Endothelial cell of umbilical vein (primary cell): ENCODE data around the gene SARS1.

ENCODE experiments used
- EZH2 ChIP-seq: IDR thresholded peaks from 2 replicates; pipeline ENCODE4 v1.6.1; 2012; ENCODE audit warnings: borderline replicate concordance, low read depth, mild to moderate bottlenecking, moderate library complexity, low read length, inconsistent platforms; ENCODE audit not compliant: severe bottlenecking
- FOS ChIP-seq: IDR thresholded peaks from 2 replicates; pipeline ENCODE4 v1.6.1; 2011; ENCODE audit warnings: mild to moderate bottlenecking, low read length, moderate library complexity, borderline replicate concordance; ENCODE audit not compliant: insufficient read depth
- JUN ChIP-seq: IDR thresholded peaks from 2 replicates; pipeline ENCODE4 v1.6.1; 2011; ENCODE audit warnings: borderline replicate concordance, low read depth; ENCODE audit not compliant: insufficient read length, insufficient read depth
- POLR2A ChIP-seq: IDR thresholded peaks from 2 replicates; pipeline ENCODE4 v1.6.1; 2012; ENCODE audit warnings: low read depth, mild to moderate bottlenecking, control low read depth, low read length
- POLR2AphosphoS5 ChIP-seq: IDR thresholded peaks from 2 replicates; pipeline ENCODE4 v1.6.1; 2012; ENCODE audit warnings: low read depth, mild to moderate bottlenecking, control low read depth, low read length, moderate library complexity; ENCODE audit not compliant: insufficient read depth
- TF ChIP-seq, protein P1 (sequence below), 2 donors: IDR thresholded peaks; 1 replicate in 1 of 2; 2 replicates in 1 of 2; pipeline ENCODE4 v1.5.1; 2011; ENCODE audit warnings: low read length in 2 of 2, mild to moderate bottlenecking in 2 of 2, moderate library complexity in 2 of 2, control low read depth in 1 of 2, inconsistent platforms in 1 of 2, low read depth in 1 of 2; ENCODE audit not compliant: insufficient read depth in 1 of 2; ENCODE audit errors: extremely low read depth in 1 of 2
- TF ChIP-seq, protein P2 (sequence below): IDR thresholded peaks from 2 replicates; pipeline ENCODE4 v1.6.1; 2011; ENCODE audit not compliant: insufficient read depth, insufficient read length

DNA sequence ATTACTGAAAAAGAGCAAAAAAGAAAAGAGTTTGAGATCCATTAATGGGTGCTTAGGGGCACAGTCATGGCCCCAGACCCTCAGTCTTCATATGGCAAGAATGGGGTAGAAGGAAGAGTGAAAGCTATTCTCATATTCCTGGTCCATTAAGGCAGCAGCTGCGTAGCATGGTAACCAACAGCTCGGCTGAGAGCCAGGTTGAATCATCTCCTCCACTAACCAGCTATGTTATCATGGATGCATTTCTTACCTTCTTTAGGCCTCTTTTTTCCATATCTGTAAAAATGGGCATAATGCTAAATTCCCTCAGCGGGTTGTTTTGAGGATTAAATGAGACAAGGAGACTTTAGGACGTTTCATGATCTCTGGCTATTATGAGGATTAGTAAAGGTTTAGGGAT lies 15.0 kb upstream of the SARS1 start:
- TF ChIP-seq POLR2A (no peak), POLR2AphosphoS5 (no peak), FOS (no peak), EZH2 (no peak), JUN (no peak)
- TF ChIP-seq, protein P1, sequence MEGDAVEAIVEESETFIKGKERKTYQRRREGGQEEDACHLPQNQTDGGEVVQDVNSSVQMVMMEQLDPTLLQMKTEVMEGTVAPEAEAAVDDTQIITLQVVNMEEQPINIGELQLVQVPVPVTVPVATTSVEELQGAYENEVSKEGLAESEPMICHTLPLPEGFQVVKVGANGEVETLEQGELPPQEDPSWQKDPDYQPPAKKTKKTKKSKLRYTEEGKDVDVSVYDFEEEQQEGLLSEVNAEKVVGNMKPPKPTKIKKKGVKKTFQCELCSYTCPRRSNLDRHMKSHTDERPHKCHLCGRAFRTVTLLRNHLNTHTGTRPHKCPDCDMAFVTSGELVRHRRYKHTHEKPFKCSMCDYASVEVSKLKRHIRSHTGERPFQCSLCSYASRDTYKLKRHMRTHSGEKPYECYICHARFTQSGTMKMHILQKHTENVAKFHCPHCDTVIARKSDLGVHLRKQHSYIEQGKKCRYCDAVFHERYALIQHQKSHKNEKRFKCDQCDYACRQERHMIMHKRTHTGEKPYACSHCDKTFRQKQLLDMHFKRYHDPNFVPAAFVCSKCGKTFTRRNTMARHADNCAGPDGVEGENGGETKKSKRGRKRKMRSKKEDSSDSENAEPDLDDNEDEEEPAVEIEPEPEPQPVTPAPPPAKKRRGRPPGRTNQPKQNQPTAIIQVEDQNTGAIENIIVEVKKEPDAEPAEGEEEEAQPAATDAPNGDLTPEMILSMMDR (IDR thresholded peaks at IDR 0.05; ENCODE audit: extremely low read depth in 1 of 2, insufficient read depth in 1 of 2, low read depth in 1 of 2, low read length in 2 of 2): no peak
- TF ChIP-seq, protein P2, sequence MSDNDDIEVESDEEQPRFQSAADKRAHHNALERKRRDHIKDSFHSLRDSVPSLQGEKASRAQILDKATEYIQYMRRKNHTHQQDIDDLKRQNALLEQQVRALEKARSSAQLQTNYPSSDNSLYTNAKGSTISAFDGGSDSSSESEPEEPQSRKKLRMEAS: no peak
